Type B pancreatic cell (in vitro differentiated cells): ENCODE results near the gene ITPKB. TPM values are rescaled to one million over a fixed set of nuclear protein-coding genes. Genes with fewer than 3 reads are reported as not detected.

Source experiments
- DNase-seq: peaks from one replicate; pipeline ENCODE4 v3.0.0; 2021; ENCODE audit warnings: mixed read lengths; ENCODE audit not compliant: unreplicated experiment; ENCODE audit errors: extremely low spot score
- H3K27ac Mint-ChIP-seq: 2 replicates; pipeline ENCODE4 v1.8.0; 2021; ENCODE audit warnings: mild to moderate bottlenecking, mixed read lengths
- H3K27me3 Mint-ChIP-seq: 2 replicates; pipeline ENCODE4 v1.8.0; 2021; ENCODE audit warnings: mixed read lengths
- H3K36me3 Mint-ChIP-seq: 2 replicates; pipeline ENCODE4 v1.8.0; 2021; ENCODE audit warnings: mixed read lengths
- H3K4me1 Mint-ChIP-seq: one replicate; pipeline ENCODE4 v1.8.0; 2021; ENCODE audit warnings: mixed read lengths; ENCODE audit not compliant: unreplicated experiment
- H3K4me3 Mint-ChIP-seq: 2 replicates; pipeline ENCODE4 v1.8.0; 2021; ENCODE audit warnings: mild to moderate bottlenecking, mixed read lengths
- H3K9me3 Mint-ChIP-seq: 2 replicates; pipeline ENCODE4 v1.8.0; 2021; ENCODE audit warnings: mixed read lengths
- total RNA-seq: library from RNA; stranded (reverse); gene quantifications from 2 replicates; pipeline ENCODE4 v1.2.1, GENCODE V29; 2021; ENCODE audit warnings: low replicate concordance
- TF ChIP-seq, protein P1 (sequence below): fragments of 200-600 bp; sonication (generic); conservative IDR thresholded peaks from 2 replicates; pipeline ENCODE4 v1.5.0; 2021; ENCODE audit warnings: antibody characterized with exemption, mild to moderate bottlenecking

The ITPKB gene
- total RNA-seq, 1 donor from 2014 or later, result 31.4 TPM

DNA sequence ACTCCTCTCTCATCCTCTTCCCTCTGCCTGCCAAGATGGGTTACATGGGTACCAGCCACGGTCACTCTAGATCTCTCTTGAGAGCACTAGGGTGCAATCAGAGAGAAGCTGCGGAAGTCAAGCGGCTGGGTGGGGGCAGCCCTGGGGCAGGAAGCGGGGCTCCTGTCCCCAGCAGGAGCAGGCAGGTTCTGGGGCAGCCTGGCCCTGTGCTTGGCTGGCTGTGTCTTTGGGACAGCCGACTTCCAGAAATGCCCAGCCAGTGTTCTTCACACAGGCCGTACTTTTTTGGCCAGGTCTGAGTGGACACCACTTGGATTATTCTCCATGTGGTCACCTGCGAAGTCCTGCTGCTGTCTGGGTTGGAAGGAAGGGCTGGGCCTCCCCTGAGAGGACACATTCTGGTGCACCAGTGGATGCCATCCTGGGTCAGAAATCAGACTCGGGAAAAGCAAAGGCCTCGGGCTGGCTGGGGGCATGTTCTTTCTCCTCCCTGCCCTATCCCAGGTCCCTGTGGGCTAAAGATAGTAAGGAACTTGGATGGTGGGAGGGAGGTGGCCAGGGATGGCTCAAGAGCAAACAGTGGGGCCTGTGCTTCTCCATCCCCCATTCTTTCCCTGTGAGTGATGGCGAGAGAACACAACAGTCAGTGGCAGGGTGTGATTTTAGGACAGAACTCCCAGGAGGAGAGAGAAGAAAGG lies 93.7 kb downstream of the ITPKB start:
- H3K4me3 Mint-ChIP-seq, result peak overlapping the region; percentile 6
- H3K36me3 Mint-ChIP-seq, result peaks cover 5% of the 10 kb centered on the region
- TF ChIP-seq, protein P1, sequence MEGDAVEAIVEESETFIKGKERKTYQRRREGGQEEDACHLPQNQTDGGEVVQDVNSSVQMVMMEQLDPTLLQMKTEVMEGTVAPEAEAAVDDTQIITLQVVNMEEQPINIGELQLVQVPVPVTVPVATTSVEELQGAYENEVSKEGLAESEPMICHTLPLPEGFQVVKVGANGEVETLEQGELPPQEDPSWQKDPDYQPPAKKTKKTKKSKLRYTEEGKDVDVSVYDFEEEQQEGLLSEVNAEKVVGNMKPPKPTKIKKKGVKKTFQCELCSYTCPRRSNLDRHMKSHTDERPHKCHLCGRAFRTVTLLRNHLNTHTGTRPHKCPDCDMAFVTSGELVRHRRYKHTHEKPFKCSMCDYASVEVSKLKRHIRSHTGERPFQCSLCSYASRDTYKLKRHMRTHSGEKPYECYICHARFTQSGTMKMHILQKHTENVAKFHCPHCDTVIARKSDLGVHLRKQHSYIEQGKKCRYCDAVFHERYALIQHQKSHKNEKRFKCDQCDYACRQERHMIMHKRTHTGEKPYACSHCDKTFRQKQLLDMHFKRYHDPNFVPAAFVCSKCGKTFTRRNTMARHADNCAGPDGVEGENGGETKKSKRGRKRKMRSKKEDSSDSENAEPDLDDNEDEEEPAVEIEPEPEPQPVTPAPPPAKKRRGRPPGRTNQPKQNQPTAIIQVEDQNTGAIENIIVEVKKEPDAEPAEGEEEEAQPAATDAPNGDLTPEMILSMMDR, result no peak
- H3K9me3 Mint-ChIP-seq, result no peaks in the 10 kb centered on the region
- DNase-seq, result no peak
- peak overlapping the region; percentile 60 for H3K27ac Mint-ChIP-seq
- H3K27me3 Mint-ChIP-seq, result no peaks in the 10 kb centered on the region
- H3K4me1 Mint-ChIP-seq, result peaks cover 21% of the 10 kb centered on the region

- Mint-ChIP-seq H3K4me1 (peaks cover 19% of the 10 kb centered on the region), H3K4me3 (no peak overlapping the region), H3K27ac (no peak overlapping the region), H3K36me3 (peaks cover 7% of the 10 kb centered on the region), H3K9me3 (no peaks in the 10 kb centered on the region), H3K27me3 (no peaks in the 10 kb centered on the region)
- DNase-seq, result no peak
- TF ChIP-seq, protein P1, result no peak
Observed at GRCh38 chr1:226644541-226645176, 94.4 kb downstream of the ITPKB start.

DNA sequence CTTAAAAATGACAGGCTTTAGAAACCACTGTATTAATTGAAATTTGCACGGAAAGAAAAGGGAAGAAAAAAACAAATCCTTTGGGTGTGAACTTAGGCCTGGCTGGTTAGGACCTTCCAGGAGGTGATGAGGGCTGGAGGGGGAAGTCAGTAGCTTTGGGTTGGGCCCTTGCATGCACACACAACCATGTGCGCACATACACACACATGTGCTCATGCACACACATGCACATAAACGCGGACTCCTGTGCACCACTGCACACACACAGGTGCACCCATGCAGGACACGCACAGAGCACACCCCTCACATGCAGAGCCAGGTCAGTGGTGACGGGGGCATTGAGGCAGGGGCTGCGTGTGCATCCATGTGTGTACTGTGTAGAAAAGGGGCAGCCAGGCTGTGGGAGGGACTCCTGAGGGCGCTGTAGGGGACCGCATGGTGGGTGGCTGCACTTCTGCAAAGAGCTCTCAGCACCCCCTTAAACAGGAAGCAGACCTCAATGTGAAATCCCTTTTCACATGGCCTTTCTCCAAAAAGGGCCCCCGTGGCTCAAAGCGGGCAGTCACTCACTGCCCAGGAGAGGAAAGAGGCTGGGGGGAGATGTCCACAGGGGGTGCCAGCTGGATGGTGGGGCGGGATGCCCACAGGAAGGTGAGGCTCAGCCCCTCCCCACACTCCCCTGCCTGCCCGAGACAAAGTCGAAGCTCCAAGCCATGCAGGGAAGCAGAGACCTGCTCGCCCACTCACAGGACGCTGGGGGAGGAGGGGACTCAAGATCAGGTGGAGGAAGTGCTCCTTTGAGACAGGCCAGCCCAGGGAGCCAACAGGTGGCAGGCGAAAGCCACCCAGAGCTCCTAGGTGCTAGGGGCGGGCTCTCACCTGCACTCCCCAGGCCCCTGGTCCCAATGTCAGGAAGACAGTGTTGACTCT lies 95.2 kb downstream of the ITPKB start:
- H3K4me1 Mint-ChIP-seq, result peaks cover 15% of the 10 kb centered on the region
- DNase-seq, result no peak
- TF ChIP-seq, protein P1, result no peak
- peaks cover 4% of the 10 kb centered on the region for H3K36me3 Mint-ChIP-seq
- H3K27me3 Mint-ChIP-seq, result no peaks in the 10 kb centered on the region
- no peak overlapping the region for H3K4me3 Mint-ChIP-seq
- no peaks in the 10 kb centered on the region for H3K9me3 Mint-ChIP-seq
- H3K27ac Mint-ChIP-seq, result no peak overlapping the region

GRCh38 chr1:226643177-226643576 lies 95.9 kb downstream of the ITPKB start:
- peaks cover 4% of the 10 kb centered on the region for H3K36me3 Mint-ChIP-seq
- no peak overlapping the region for H3K27ac Mint-ChIP-seq

GRCh38 chr1:226642421-226642820 lies 96.7 kb downstream of the ITPKB start:
- peaks cover 4% of the 10 kb centered on the region for H3K36me3 Mint-ChIP-seq
- TF ChIP-seq, protein P1, result no peak
- H3K9me3 Mint-ChIP-seq, result no peaks in the 10 kb centered on the region
- no peak overlapping the region for H3K4me3 Mint-ChIP-seq
- peaks cover 15% of the 10 kb centered on the region for H3K4me1 Mint-ChIP-seq
- no peak for DNase-seq
- H3K27ac Mint-ChIP-seq, result no peak overlapping the region
- no peaks in the 10 kb centered on the region for H3K27me3 Mint-ChIP-seq

More at GRCh38 chr1:226643177-226643576, 95.9 kb downstream of the ITPKB start:
- Mint-ChIP-seq H3K27me3 (no peaks in the 10 kb centered on the region), H3K9me3 (no peaks in the 10 kb centered on the region), H3K4me3 (no peak overlapping the region), H3K4me1 (peaks cover 15% of the 10 kb centered on the region)
- TF ChIP-seq, protein P1, result no peak
- DNase-seq, result no peak
